ENCODE results near the gene HOXD3. TPM values are rescaled to one million over a fixed set of nuclear protein-coding genes. Genes with fewer than 3 reads are reported as not detected.

The HOXD3 gene
- total and polyA plus RNA-seq, 8 donors: 0.15 to 1.0 (median 0.40) TPM; not detected in 1

DNA sequence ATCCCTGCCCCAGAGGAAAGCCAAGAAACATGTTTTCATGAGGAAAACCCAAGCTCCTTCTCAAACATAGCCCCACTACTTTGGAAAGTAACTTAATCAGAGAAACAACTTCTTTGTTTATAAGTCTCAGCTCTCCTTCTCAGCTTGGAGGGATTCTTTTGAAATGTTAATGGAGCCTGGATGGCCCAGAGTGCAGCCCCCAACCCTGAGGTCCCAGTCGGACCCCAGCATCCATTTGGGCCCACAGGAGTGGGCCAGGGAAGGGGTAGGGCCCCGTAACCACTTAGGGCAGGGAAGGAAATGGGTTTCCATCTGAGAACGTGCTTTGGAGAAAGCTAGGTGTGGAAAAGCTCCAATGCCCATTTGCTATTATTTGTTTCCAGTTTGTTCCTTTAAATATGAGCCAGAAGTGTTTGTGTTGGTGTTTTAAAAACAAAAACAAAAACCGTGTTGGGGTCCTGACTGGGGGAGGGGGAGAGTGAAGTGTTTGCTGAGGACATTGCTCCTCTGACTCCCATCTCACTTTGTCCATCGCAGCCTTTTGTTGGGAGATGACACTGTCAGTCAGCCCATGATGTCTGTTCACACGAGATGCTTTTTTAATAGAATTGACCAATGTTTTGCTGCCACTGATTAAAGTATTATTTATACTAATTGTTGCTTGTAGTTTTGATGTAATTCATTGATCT lies 1.6 kb upstream of the HOXD3 start:
- Histone ChIP-seq H3K27ac (no peak overlapping the region), H3K4me1 (peaks cover 0 to 10% of the 10 kb centered on the region in 2 donors), H3K27me3 (peaks cover 98 to 100% of the 10 kb centered on the region in 2 donors), H3K36me3 (no peaks in the 10 kb centered on the region), H3K4me3 (no peak overlapping the region), H3K9me3 (no peaks in the 10 kb centered on the region)
- ATAC-seq: no peak
- TF ChIP-seq, protein P1, sequence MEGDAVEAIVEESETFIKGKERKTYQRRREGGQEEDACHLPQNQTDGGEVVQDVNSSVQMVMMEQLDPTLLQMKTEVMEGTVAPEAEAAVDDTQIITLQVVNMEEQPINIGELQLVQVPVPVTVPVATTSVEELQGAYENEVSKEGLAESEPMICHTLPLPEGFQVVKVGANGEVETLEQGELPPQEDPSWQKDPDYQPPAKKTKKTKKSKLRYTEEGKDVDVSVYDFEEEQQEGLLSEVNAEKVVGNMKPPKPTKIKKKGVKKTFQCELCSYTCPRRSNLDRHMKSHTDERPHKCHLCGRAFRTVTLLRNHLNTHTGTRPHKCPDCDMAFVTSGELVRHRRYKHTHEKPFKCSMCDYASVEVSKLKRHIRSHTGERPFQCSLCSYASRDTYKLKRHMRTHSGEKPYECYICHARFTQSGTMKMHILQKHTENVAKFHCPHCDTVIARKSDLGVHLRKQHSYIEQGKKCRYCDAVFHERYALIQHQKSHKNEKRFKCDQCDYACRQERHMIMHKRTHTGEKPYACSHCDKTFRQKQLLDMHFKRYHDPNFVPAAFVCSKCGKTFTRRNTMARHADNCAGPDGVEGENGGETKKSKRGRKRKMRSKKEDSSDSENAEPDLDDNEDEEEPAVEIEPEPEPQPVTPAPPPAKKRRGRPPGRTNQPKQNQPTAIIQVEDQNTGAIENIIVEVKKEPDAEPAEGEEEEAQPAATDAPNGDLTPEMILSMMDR (IDR thresholded peaks at IDR 0.05): no peak
- intact Hi-C loops (cut with DNase I): no loop called here
- DNase-seq: no peak

DNA sequence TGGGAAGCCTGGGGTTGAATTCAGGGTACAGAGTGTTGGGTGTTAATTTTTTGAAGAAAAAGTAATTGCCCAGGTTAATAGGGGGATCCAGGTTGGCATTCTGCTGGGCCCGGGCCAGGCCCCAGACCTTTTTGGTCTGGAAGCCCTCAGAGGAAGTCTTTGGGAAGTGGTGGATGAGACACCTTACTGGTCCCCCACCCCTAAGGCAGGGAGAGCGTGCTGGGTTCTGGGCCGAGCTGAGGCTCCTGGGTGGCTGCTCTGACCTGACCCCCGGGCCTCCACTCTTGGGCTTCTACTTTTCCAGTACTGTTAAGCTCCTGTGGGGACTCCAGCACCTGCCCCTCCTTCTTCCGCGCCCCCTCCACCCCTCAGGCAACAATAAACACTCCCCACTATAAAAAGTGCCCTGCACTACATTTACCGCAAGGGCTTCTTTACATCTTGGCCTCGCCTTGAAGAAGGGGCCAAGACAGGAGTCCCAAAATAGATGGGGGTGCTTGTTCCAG lies 753 bp upstream of the HOXD3 start:
- Histone ChIP-seq H3K4me3 (no peak overlapping the region), H3K27ac (no peak overlapping the region)

DNA sequence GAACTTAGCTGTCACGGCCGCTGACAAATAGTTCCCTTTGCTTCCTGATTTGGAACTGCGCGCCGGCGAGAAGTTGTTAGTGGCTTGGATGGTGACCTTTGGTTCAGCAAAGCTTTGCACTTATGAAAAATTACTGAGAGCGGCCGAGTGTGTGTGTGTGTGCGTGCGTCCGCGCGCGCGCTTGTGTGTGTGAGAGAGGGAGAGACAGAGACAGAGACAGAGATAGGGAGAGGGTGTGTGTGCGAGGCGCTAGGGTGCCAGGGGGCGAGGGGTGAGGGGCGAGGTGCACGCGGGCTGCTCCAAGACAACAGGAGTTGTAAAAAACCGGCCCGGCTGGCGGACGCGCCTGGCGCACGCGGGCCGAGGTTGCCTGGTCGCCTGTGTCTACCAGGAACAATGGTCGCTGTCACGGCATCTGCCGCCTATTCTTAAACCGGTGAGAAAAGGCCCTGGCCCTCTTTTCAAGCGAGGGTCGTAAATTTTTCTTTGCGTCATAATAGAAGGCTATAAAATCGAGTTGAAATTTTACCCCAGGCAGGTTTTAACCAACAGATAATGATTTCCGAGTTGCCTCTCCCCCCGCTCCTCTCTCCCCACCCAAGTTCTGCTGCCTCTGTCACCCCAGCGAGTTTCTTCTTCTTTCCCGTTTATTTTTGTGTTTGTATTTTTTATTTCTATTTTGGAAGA lies 535 bp downstream of the HOXD3 start:
- H3K27ac ChIP-seq: no peak overlapping the region
- H3K4me3 ChIP-seq: no peak overlapping the region
- intact Hi-C loops (cut with DNase I): no loop called here

More for the DNA sequence above, 753 bp upstream of the HOXD3 start:
- intact Hi-C loops (cut with DNase I): no loop called here
- peaks cover 0 to 14% of the 10 kb centered on the region in 2 donors for H3K4me1 ChIP-seq
- no peak for DNase-seq
- ATAC-seq: no peak
- no peaks in the 10 kb centered on the region for H3K9me3 ChIP-seq
- H3K36me3 ChIP-seq: no peaks in the 10 kb centered on the region
- H3K27me3 ChIP-seq: peaks cover 98 to 100% of the 10 kb centered on the region in 2 donors
- TF ChIP-seq, protein P1 (IDR thresholded peaks at IDR 0.05): no peak

DNA sequence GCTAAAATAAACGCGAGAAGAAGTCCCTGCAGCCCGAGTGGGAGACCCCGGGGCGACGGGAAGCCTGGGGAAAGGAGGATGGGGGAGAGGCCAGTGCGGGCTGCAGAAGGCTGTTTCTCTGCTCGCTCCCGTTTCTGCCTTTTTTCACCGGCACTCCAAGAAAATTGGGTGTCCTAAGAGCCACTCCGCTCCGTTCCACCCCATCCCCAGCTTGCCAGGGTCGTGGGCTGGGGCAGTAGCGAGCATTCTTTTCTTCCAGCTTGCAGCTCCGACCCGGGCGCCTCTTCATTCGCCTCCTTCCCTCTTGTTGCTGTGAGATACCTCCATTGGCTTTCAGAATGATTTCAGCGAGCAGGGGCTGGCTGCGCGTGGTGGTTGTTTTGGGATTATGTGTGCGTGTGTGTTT lies 1.1 kb downstream of the HOXD3 start:
- TF ChIP-seq, protein P1 (IDR thresholded peaks at IDR 0.05): no peak
- no peaks in the 10 kb centered on the region for H3K36me3 ChIP-seq
- no peak overlapping the region for H3K4me3 ChIP-seq
- no peaks in the 10 kb centered on the region for H3K9me3 ChIP-seq
- peaks cover 0 to 14% of the 10 kb centered on the region in 2 donors for H3K4me1 ChIP-seq
- H3K27ac ChIP-seq: no peak overlapping the region
- intact Hi-C loops (cut with DNase I): no loop called here
- ATAC-seq (no peak), DNase-seq (no peak)
- H3K27me3 ChIP-seq: peaks cover 98 to 100% of the 10 kb centered on the region in 2 donors

More for the DNA sequence above, 535 bp downstream of the HOXD3 start:
- peaks cover 0 to 14% of the 10 kb centered on the region in 2 donors for H3K4me1 ChIP-seq
- DNase-seq: no peak
- H3K9me3 ChIP-seq: no peaks in the 10 kb centered on the region
- peaks cover 98 to 100% of the 10 kb centered on the region in 2 donors for H3K27me3 ChIP-seq
- TF ChIP-seq, protein P1 (IDR thresholded peaks at IDR 0.05): no peak
- ATAC-seq: no peak
- no peaks in the 10 kb centered on the region for H3K36me3 ChIP-seq

Measured in left lung (tissue), 10 donors.